Amniotic epithelial cell (primary cell): ENCODE data around the gene ANKAR.
"Not testable (repeated sequence)": the region's sequence is repeated elsewhere in the genome, so short reads cannot be mapped to it uniquely, and the experiment has no call there.

Source experiments
- DNase-seq: peaks from one replicate; pipeline ENCODE4 v3.0.0-alpha.2; 2010; ENCODE audit warnings: low read depth

Gene ANKAR

DNA sequence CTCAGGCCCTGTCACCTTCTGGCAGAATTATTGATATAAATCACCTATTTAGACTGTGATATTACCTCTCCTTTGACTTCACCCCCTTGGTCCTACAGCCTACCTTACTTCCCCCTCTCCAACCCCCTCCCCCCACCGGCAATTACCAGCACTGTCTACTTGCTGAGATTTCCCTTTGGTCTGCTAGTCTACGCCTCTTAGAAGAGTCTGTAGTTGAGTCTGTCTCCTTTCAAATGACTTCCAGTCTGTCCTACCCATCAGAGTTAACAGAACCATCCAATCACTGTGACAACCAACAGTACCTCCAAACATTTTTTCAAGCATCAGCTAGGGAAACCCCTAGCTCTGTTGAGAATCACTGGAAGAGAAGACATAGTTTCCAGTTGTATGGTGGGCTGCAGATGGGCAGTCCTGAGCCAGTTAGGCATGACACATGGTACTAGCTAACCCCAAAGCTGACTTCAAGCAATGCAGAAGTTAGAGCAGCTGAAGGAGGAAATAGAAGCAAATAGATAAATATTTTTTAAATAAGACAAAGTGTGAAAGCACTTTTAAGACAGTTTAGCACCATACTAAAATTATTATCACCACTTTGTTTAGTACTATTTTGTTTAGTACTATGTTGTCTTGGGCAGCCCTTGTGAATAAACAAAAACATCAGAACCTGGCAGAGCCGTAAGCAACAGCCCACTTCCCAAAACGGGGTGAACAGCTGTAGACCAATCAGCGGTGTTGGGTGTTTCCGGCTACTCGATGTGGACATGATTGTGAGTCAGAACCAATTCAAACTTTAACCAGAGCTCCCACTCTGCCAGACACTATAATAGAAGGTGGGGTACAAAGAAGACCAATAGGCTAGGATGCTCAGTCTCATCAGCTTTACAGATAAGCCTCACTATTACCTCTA lies 15.9 kb upstream of the ANKAR start:
- peak; percentile 50 for DNase-seq

- DNase-seq, result peak; percentile 57
These were observed 14.7 kb upstream of the ANKAR start for GRCh38 chr2:189659734-189660133.

DNA sequence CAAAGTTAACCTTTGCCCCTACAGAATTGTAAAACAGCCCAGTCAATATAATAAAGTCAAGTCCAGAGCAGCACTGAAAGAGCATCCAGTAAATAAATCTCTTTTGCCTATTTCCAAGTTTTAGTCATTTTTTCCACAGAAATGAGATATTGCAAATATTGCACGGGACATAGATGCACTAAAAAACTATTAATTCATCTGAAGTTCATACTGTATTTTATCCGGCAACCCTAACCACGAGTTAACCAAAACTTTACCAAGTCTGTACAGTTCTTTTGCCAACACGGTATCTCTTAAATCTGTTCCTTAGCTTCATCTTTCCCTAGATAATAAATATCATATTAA lies 13.7 kb upstream of the ANKAR start:
- DNase-seq, result no peak

DNA sequence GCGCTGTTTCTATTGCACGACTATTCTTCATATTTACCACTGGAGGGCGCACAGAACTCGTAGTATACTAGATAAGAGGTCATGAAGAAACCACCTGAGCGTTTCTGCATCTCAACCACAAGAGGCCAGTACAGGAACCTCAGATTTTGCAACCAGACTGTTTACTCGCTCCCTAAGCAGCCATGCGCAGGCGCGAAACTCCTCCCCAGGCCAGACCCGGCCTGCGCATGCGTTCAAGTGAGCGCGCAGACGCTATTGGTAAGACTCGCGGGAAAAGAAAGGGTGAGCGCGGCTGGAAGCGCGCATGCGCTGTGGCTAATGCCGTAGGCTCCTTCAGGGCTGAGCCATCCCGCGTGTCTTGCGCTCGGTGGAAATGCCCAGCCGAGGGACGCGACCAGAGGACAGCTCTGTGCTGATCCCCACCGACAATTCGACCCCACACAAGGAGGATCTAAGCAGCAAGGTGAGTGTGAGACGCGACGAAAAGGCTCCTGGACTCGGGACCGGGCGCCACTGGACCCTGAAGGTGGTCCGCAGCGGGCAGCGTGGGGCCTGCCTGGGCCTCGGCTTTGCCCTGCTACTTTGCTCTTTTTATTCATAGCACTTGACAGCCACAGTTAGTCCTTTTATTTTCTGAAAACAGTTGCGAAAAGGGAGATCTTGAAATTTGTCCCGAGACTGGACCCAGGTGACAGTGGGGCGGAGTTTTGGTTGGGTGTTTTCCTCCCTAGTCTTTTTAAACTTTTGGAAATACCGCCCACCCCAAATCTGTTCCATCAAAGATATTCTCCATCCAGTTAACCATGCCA lies 13.1 kb upstream of the ANKAR start, which contains the start of gene ASNSD1:
Gene ASNSD1 (plus strand): TSS at position 312 of the 809 bp plus-strand sequence. CDS start 4,674 bp downstream, outside the sequence.
- peak; percentile 100 for DNase-seq

DNA sequence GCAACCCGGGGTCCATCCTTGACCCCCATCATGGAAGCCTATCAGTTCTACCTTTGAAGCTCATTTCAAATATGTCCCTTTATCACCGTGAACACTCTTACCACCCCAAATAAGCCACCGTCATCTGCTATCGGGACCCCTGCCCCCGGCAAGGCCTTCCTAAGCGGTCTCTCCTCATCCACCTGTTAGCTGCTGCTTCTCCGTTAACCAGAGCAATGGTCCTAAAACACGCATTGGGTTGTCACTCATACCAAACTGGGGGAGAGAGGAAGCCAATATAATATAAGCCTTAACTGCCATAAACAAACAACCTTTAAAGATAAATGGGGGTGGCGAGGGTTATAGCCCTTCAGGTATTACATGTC lies 12.5 kb upstream of the ANKAR start:
- no peak for DNase-seq

GRCh38 chr2:189662669-189663226 lies 11.7 kb upstream of the ANKAR start:
- no peak for DNase-seq

DNA sequence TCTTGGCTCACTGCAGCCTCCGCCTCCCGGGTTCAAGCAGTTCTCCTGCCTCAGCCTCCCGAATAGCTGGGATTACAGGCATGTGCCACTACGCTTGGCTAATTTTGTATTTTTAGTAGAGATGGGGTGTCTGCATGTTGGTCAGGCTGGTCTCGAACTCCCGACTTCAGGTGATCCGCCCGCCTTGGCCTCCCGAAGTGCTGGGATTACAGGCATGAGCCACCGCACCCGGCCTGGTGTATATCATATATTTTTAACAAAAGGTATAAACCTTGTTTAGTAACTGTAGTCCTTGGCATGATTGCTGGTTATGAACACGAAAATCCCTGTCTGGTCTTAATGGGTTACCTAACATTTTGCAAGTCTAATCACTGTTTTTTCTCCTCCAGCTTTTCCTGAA lies 11.2 kb upstream of the ANKAR start:
- DNase-seq, result not testable (repeated sequence)

DNA sequence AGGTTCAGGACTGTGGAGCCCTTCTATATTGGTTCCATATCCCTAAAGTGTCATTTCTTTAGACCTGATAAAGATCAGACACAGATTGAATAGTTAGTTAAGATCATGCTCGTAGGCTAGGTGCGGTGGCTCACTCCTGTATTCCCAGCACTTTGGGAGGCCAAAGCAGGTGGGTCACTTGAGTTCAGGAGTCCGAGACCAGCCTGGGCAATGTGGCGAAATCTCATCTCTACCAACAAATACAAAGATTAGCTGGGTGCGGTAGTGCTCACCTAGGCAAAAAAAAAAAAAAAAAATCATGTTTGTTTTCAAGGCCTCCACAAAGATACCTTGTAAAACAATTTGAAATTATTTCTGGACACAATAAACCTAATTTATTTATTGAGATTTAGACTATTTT lies 4.6 kb upstream of the ANKAR start:
- DNase-seq, result no peak

- DNase-seq, result peak; percentile 41
These were observed 653 bp upstream of the ANKAR start for GRCh38 chr2:189673661-189674373.

- peak; percentile 45 for DNase-seq
These were observed 2.0 kb downstream of the ANKAR start for GRCh38 chr2:189676471-189676870.

GRCh38 chr2:189679226-189679625 lies 4.8 kb downstream of the ANKAR start:
- no peak for DNase-seq

DNA sequence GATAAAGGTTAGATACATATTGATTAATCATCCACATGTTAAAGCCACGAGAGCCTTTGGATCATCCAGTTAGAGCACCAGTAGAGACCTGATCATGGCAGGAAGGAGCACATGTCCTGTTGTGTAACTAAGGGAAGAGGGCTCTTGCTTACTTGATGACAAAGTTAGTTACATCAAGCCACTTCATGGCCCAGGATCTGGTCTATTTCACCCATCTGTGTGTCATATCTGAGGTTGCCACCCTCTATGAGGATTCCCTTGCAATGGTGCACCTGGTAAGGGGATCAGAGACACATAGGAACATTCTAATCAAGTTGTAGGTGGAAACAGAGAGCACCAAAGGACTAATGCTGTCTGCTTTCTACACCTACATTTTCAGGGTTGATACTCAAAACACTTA lies 6.7 kb downstream of the ANKAR start:
- DNase-seq, result no peak

DNA sequence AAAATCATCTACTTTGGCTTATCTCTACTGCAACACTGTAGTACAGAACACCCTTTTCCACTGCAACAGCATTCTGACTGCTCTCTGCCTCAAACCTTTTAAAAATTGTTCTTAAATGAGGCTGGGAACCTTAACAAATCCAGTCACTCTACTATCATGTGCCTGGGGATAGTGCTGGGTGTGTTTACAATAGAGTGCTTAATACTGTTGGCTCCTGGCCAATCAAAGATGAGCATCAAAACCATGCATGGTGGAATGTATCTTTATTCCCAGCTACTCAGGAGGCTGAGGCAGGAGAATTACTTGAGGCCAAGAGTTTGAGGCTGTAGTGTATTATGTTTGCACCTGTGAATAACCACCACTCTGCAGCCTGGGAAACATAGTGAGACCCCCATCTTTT lies 7.4 kb downstream of the ANKAR start:
- DNase-seq, result no peak

DNA sequence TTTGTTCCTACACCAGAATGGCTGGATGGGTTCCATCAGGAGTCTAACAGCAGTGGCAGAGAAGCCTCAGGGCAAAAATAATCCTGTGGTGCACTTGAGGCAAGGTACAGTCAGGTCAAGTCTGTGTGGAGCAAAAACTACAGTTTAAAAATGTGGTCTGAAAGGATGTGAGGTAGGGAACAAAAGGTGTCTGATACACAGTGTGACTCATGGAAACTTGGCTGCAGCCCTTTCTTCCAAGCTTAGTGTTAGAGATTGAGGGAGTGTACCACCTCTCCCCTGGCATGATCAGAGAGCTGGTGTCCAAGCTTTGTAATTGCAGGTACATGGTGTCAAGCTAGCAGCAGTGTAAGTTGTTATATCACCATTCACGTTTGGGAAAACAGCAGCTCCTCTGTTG lies 8.9 kb downstream of the ANKAR start:
- no peak for DNase-seq

DNA sequence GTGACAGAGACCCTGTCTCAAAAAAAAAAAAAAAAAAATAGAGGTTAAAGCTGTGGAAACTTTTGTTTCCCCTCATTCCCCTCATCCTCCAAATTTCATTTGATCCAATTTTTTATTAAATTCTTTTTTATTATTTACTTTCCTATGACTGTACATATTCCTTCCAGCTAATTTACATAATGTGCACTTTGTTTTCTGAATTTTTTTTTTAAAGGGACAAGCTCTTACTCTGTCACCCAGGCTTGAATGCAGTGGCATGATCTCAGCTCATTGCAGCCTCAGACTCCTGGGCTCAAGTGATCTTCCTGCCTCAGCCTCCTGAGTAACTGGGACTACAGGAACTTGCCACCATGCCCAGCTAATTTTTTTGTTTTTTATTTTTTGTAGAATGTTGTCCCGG lies 10.3 kb downstream of the ANKAR start:
- no peak for DNase-seq

DNA sequence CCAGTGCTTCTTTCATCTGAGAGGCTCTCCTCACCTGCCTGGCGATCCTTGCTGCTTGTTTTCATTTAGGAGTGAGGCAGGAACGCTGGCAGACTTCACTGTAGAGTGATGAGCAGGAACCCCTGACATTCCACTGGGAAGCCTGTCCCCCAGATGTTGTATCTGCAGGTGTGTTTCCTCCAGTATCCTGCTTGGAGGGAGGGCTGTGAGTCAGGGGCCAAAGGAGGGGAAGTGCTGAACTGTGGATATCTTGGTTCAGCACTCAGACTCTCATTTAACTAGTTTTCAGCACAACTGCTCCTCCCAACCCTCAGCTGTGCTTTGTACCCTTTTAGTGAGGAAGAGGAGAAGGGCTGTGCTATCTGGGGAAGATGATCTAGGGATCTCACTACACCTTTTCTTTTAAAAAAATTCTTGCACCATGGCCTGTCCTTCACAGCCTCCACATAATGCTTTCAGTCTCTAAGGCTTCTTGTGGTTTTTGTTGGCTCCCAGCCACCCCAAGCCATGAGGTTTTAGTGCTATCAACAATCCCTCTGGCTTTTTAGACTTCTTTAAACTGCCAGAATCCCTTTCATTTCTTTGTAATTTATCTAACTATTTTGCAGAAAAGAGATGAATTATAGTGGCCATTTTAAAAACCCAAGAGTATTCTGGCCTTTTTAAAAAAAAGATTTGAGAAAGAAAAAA lies 11.2 kb downstream of the ANKAR start:
- peak; percentile 77 for DNase-seq

- not testable (repeated sequence) for DNase-seq
These were observed 13.3 kb downstream of the ANKAR start for GRCh38 chr2:189687796-189688195.

DNA sequence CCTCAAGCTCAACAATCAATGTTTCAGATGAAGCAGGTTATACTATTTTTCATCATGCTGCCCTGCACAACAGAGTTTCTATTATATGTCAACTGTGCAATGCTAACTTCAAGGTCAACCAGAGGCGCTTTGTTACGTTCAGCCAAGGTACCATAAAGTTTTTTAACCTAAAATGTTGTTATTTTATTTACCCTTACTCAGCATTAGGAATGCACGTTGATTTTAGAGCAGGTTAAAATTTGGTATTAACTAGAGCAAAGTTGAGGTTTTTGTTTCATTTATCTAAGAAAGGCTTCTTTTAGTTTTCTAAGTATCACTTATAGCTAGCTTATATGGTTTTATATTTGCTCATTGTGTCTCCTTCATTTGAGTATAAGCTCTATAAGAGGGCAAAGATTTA lies 21.8 kb downstream of the ANKAR start:
- DNase-seq, result no peak

- DNase-seq, result peak; percentile 55
These were observed 23.8 kb downstream of the ANKAR start for GRCh38 chr2:189698020-189698887.

DNA sequence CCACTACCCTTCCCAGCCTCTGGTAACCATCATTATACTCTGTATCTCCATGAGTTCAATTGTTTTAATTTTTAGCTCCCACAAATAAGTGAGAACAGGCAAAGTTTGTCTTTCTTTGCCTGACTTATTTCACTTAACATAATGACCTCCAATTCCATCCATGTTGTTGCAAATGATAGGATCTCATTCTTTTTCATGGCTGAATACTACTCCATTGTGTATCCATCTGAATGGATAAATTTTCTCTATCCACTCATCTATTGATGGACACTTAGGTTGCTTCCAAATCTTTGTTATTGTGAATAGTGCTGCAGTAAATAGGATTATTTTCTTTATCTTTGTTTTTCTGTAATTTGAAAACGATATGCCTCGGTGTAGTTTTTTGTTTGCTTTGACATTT lies 26.2 kb downstream of the ANKAR start:
- DNase-seq, result no peak

DNA sequence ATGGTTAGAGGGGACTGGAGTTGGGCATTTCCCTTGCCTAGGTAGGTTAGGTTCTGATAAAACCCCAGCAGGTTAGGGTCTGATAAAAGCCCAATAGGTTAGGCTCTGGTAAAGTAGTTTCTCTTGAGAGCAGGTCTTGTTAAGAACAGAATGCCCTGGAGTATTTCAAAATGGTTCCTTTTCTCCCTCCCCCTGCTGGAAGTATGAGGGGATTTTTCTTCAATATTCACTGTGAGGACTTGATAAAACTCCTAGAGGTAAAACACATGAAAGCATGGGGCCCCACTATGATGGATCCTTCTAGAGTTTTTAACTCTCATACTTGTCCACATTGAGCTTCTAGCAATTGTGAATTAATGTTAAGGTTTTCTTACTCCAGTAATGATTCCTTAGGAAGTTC lies 27.6 kb downstream of the ANKAR start:
- DNase-seq, result peak; percentile 12
